Left colon (tissue), 2 donors: Measurements from ENCODE around the gene TMC5. TPM values are rescaled to one million over a fixed set of nuclear protein-coding genes. Genes with fewer than 3 reads are reported as not detected.
"Not testable (repeated sequence)": the region's sequence is repeated elsewhere in the genome, so short reads cannot be mapped to it uniquely, and the experiment has no call there.

Source experiments
- ATAC-seq: fragments of 200-7000 bp; cut with Tn5 transposase; one replicate; pipeline ENCODE4 v1.9.1; 2020; ENCODE audit warnings: mild to moderate bottlenecking, moderate library complexity
- DNase-seq, 2 donors: peaks; one replicate each; pipeline ENCODE4 v3.0.0-alpha.2; 2020
- intact Hi-C, 2 donors: fragments of 100-400 bp; cut with DNase I in 1 of 2; cut with micrococcal nuclease in 1 of 2; formaldehyde crosslinking; loops; one replicate each; pipeline versions ENCODE4 v1.11.2 to v1.14.0; 2022; cut with DNase I, micrococcal nuclease
- total RNA-seq, 2 donors: library from RNA; stranded (reverse); fragmentation: NEBNext Ultra II Directional; extraction: Animal tissue kit (Norgen Biotek cat#: 25700); gene quantifications; one replicate each; pipeline ENCODE4 v1.2.1, GENCODE V29; 2021
- donor health status: DM: no; HTN: no; CAD: no.
- donor health status: DM: yes; HTN: yes; CAD: no.

The TMC5 gene
- total RNA-seq, 2 donors from 2014 or later, result 91.2 to 225 TPM

DNA sequence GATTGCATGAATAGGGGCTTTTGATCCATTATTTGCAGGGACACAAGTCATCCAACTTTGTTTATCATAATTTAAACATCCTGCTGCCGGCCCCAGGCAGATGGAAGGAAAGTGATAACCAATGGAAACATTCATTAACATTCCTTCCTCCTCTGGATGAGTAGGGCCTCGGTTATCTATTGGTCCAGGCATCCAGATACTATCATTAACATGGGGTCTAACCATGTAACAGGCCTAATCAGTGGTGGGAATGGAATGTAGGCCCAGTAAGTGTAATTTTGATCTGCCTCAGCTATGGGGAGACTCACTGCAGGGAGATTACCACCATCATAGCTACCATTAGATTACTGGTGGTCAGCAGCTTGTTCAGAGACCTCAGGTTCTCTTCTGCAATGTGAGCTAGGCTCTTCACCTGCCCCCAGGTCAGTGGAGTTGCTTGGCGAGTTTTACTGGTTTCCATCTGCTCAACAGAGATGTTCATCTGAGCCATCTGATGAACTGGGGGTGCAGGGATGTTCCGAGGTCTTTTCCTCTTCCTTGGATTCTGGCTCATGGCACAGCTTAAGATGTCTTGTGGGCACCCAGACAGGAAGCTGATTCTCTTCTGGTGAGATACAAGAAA lies 21.9 kb upstream of the TMC5 start:
- intact Hi-C loops, DNase-seq, ATAC-seq: not testable (repeated sequence)

DNA sequence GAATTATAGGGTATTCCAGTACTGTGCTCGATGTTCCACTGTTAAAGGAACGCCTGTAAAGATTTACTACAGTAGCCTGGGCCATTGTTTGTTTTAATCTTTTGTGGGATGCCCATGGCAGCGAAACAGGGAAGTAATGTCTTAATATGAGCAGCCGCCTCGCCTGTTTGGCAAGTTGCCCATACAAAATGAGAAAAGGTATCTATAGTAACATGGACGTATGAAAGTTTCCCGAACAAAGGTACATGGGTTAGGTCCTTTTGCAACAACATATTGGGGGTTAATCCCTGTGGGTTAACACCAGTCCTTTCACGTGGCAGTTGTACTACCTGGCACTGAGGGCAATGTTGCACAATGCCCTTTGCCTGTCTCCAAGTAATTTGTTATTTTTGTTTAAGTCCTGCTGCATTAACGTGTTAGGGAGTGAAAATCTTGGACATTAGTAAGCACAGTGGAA lies 21.1 kb upstream of the TMC5 start:
- DNase-seq (peak; percentile 81 to 88), ATAC-seq (peak; percentile 81)
- intact Hi-C loops, result no loop called here

DNA sequence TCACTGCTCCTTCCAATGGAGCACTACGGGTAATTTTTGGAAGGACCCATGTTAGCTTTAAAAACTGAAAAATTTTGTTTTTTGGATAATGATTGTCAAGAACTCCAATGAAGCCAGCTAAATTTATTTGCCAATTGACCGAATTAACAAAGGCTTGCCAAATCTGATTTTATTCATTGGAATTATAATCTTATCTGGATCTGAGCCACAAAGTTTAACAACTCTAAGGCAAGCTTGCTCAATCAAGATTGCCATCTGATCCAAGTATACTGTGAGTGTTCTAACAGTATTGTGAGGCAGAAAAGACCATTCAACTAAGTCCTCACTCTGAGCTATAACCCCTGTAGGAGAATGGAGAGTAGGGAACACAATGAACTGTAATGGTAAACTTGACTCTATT lies 20.3 kb upstream of the TMC5 start:
- intact Hi-C loops, result not testable (repeated sequence)

DNA sequence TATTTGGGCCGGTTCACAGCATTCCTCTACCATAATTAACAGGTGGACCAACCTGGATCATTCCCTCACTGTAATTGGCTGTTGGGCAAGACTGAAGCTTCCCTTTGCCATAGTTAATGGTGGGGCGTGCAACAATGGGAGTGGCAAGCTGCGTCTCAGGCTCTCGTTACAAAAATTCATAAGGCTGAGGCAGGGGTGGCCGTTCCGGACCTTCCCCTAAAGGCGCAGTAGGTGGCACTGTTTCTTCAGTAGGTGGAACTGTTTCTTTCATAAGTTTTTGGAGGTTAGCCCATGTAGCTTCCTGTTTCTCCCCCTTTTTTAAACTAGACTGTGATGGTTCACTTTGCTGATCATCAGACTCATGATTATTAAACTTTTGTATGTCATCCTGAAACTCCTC lies 17.0 kb upstream of the TMC5 start:
- DNase-seq (no peak), ATAC-seq (no peak)
- intact Hi-C loops, result no loop called here

More for the DNA sequence above, 20.3 kb upstream of the TMC5 start:
- DNase-seq, ATAC-seq: not testable (repeated sequence)

DNA sequence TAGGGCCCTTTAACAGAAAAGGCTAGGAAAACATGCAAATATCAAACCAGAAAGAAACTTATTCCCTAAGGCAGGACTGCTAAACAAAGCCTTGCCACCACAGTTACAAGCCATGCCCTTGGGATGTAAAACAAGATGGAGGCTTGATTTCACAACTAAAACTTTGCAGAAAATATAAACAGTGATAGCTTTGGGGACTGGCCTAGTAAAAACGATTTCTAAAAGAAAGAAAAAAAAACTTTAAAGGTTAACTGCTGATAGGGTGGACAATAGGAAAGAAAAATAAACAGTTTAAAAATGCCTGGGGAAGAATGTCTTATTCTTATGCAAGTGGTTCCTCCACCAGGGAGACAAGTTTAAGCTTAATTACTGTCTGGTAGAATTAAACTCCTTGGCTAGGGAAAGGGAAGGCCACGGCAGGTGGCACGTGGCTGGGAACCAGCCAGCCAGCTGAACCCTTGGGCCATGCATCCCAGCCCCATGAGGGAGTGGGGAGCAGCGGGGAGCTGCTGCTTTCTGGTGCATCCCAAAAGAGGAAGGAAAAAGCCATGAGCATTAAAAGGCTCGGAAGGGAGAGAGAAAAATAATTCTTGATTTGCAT lies 10.7 kb upstream of the TMC5 start:
- no peak for ATAC-seq
- intact Hi-C loops, result no loop called here
- no peak for DNase-seq

DNA sequence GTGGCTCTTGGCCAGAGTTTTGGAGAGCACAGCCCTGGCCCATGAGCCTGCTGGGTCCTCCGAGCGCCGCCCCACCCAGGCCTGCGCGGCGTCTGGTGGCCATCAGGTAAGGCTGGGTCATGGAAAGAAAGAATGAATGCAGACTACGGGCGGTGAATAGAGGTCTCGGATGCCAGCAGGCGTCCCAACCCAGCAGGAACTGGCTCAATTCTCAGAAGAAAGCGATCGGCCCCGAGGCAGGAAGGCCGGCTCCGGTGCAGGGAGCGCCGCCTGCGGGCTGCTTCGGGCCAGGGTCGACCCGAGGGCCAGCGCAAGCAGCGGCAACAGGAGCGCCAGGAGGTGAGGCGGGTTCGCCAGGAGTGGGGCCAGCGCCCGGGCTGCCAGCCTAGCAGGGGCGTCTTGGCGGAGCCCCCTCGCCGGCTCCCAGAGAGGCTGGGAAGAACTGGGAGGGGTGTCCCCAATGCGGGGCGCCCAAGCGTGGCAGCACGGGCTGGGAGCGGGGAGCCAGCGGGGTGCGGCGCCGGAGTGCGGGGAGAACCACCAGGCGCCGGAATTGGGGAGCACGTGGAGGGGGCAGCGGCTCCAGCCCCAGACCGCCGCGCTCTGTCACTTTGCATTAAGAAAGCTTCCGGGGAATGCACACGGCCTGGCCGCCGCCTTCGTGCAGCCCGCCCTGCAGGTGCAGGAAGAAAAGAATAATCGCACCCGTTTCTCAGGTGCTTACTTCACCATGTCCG lies 7.1 kb upstream of the TMC5 start:
- peak; percentile 80 for ATAC-seq
- DNase-seq, result peak; percentile 63 to 70
- intact Hi-C loops, result no loop called here

DNA sequence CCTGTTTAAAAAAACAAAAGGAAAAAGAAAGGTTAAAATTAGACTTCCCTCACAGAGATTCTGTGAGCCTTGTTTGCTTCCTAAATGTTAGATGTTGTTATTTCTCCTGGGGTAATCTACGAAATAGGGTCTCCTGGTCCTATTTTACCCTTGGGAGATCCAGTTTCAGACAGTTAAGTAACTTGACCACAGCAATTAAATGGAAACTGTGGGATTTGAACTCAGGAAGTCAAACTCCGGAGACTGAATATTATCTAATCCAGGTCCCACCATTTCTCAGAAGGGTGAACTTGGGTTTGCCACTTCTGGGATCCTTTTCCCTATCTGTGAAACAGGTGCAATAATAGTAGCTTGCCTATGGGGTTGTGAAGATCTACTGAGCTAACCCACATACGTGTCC lies 6.4 kb upstream of the TMC5 start:
- DNase-seq (no peak), ATAC-seq (no peak)
- intact Hi-C loops, result no loop called here

DNA sequence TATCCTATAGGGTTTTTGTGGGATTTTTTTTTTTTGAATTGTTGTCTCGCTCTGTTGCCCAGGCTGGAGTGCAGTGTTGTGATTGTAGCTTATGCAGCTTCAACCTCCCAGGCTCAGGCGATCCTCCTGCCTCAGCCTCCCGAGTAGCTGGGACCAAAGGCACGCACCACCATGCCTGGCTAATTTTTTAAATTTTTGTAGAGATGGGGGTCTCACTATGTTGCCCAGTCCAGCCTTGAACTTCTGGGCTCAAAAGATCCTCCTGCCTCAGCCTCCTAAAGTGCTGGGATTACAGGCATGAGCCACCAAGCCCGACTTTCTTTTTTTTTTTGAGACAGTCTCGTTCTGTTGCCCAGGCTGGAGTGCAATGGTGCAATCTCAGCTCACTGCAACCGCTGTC lies 5.6 kb upstream of the TMC5 start:
- ATAC-seq, DNase-seq, intact Hi-C loops: not testable (repeated sequence)

DNA sequence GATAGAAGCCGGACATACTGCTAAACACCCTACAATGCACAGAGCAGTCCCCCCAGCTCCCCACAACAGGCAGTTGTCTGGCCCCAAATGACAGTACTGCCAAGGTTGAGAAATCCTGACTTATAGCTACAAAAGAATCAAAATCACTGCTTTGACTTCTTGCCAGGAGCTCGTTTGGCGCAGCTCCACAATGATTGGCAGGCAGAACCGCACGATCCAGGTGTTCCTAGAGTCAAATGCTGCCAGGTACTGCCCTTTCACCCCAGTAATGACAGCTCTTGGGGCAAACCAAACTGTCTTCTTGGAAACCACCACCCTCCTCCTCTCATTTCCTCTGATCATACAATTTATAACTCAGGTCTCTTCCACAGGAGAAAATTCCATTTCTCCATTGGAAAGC lies 2.2 kb upstream of the TMC5 start:
- peak; percentile 21 for ATAC-seq
- peak; percentile 56 to 68 for DNase-seq
- intact Hi-C loops, result no loop called here

DNA sequence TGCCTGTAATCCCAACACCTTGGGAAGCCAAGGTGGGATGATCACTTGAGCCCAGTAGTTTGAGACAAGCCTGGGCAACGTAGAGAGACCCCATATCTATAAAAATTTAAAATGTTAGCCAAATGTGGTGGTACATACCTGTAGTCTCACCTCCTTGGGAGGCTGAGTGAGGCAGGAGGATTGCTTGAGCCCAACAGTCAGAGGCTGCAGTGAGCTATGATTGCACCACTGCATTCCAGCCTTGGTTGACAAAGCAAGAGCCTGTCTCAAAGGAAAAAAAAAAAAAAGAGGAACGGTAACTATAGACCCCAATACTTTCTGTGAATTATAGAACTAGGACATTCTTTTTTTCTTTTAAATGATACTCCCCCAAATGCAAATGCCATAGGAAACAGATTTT lies 1.8 kb upstream of the TMC5 start:
- intact Hi-C loops, result no loop called here
- ATAC-seq (no peak), DNase-seq (no peak)

DNA sequence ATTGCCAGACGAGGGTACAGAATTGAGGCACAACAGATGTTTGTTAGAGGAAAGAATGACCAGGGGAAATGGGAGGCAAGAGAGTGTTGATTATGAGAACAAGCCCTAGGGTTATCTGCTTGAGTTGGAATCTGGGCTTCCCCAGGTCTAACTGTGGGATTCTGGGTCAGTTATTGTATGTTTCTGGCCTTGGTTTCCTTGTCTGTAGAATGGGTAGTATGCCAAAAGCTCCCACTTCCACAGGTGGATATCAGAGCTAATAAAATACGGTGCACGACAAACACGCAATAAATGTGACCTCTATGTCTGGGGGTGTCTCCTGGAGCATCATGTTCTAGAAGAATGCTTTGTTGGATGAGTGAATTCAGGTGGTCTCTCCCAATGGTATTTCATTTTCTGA lies 517 bp downstream of the TMC5 start:
- peak; percentile 3 for ATAC-seq
- no peak for DNase-seq
- intact Hi-C loops, result no loop called here

DNA sequence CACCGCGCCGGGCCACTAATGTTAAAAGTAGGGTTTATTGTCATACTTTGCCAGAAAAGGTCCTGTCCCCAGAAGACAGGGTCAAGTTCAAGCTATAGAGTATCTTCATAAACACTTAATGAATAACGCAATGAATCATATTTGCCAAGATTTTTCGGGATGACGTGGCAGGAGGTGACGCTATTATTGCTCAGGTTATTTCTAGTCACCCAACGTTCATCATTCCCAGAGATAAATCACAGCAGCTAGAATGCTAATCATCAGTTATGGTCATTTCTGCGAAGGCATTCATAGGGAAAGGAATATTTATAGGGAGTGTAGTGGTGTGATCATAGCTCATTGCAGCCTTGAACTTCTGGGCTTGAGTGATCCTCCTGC lies 2.0 kb downstream of the TMC5 start:
- DNase-seq, result no peak
- intact Hi-C loops, result no loop called here
- no peak for ATAC-seq

DNA sequence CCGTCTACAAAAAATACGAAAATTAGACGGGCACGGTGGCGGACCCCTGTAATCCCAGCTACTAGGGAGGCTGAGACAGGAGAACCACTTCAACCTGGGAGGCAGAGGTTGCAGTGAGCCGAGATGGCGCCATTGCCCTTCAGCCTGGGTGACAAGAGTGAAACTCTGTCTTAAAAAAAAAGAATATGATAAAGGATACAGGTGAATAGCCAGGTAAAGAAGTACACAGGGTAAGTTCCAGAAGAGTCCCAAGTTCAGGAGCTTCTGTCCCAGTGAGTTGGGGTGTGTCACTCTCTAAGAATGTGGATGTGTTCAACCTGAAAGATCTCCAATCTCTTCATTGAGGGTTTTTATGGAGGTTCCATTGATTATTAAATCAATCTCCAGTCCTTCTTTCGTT lies 6.8 kb downstream of the TMC5 start:
- ATAC-seq, result peak; percentile 77
- intact Hi-C loops, result no loop called here
- no peak for DNase-seq

DNA sequence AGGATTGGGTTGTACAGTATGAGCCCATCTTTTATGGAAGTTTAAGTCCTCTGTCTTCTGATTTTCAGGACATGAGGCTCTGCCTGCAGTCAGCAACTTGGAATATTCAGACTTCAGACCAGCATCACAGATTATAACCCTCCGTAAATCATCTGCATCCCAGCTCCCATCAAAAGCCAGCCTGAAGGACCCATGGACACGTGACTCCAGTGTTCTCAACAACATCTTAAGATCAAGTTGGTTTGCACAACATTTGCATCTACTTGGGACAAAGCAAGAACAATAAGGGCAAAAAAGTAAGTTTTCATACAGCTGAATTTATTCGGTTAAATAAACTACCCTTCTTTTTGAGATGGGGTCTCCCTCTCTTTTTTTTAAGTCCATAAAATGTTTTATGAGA lies 12.7 kb downstream of the TMC5 start:
- intact Hi-C loops, result no loop called here
- DNase-seq, result no peak
- ATAC-seq, result no peak

DNA sequence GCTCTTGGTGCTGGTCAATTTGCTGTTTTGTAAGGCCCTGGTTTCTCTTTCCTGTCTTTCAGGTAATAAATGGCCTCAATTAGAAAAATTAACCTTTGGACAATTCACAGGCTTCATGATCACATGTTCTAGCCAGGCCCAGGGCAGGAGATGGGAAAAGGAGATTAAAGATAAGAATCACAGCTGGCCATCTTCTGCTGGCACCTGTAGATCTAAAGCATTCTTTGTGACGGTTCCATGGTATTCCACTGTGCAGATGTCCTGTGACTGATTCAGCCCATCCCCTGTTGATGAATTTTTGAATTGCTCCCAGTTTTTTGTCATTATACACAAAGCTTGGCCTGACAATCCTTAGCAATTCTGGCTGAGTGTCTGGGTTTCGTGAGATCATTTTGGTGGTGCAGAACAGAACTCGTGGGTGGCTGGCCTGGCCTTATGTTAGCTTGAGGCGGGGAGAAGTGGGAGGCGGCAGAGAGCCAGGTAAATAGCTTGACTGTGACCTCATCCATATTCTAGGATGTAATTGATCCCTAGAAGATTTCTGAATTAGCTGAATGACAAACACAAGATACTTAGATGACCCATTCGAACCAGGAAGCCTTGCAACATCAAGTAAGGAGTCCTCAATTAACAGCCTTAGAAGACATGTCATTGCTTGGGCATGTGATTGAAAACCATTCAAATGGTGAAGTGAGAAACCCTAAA lies 14.1 kb downstream of the TMC5 start:
- DNase-seq (peak in 1 of 2 donors; percentile 51), ATAC-seq (peak; percentile 63)
- intact Hi-C loops, result no loop called here

DNA sequence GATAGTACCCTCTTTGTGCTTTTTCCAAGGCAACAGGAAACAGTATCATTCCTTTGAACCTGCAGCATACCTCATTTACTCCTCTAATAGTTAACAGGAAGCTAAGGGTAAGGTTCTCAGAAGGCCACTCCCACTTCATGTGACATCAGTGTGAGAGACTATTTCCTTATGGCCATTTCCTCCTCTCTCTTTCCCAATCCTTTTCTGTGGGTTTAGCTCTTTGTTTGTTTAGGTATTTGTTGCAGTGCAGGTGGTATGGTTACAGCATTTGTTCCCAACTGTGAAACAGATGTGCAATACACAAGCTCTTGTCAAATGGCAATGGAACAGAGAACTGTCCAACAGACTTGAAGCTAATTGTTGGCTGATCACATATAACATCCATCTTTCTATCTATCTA lies 14.7 kb downstream of the TMC5 start:
- ATAC-seq (peak; percentile 83), DNase-seq (peak in 1 of 2 donors; percentile 56)
- intact Hi-C loops, result no loop called here

DNA sequence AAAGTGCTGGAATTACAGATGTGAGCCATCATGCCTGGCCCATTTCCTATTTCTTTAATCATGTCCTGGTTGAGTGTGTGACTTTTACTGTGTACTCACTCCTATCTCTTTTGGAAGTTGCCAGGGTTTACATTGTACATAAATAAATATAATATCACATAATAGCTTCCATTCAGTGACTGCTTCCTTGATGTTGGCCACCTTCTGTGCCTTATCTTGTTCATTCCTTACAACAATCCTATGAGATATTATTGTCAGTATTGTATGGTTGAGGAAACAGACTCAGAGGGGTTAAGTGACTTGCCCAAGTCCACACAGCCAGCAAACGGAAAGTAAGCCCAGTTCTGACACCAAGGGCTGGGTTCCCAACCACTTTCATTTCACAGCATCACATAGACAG lies 16.9 kb downstream of the TMC5 start:
- DNase-seq, result no peak
- intact Hi-C loops, result no loop called here
- peak; percentile 24 for ATAC-seq

DNA sequence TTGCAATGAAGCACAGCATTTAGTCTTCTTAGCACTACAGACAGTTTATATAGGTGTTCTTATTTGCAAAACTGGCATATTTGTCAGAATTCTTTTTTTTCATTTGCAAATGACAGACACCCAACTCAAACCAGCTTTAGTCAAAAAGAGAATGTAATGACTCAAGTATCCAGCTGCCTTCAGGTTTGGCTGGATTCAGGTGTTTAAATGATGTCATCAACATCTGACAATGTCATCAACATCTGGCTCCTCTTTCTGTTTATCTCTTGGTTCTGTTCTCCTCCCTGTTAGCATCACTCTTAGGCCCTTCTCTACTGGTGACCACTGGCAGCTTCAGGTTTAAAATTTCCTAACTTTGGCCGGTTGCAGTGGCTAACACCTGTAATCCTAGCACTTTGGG lies 18.9 kb downstream of the TMC5 start:
- no peak for ATAC-seq
- intact Hi-C loops, result no loop called here
- DNase-seq, result no peak

DNA sequence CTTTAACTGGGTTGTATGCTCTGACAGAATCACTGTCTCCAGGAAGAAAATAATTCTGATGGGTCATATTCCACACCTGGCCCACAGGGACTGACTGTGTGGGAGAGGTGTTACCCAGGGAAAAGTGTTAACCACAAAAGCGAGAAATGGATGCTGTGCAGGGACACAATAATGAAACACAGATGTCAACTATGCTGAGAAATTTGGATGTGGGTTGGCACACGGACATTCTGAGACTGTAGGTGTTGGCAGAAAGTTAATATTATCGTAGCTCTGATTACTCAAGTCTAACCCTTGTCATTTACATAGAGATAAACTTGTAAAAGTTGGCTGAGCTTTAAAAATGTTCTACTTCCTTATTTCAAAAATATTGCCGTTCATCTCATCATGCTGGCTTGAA lies 19.6 kb downstream of the TMC5 start:
- ATAC-seq (peak; percentile 76), DNase-seq (no peak)
- intact Hi-C loops, result no loop called here

DNA sequence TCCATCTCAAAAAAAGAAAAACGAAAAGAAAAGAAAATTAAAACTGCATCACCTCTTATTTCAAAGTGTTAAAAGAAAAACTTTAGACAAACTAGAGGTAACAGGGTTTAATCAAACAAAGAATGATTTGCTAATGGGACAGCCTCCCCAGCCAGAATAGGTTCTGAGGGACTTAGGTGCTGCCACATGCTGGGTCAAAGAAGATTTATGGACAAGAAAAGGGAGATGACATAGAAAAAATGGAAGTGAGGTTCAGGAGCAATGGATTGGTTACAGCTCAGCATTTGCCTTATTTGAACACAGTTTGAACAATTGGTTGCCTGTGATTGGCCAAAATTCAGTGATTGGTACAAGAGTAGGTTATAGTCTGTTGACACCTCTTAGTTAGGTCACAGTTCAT lies 21.1 kb downstream of the TMC5 start:
- no peak for DNase-seq
- intact Hi-C loops, result no loop called here
- ATAC-seq, result no peak
